ENCODE results near the gene MYH6.

MYH6 gene

GRCh38 chr14:23376482-23377197 lies 31.4 kb downstream of the MYH6 start, which contains the start of gene CMTM5:
Gene CMTM5 (plus strand): TSS chr14:23377046. CDS start chr14:23377252, 206 bp downstream.
- no peak for DNase-seq (ENCODE audit: low read depth)
- H3K4me3 ChIP-seq (ENCODE audit: low read depth, low read length), result no peak within 1 kb of the TSS
- TF ChIP-seq CTCF (conservative IDR thresholded peaks at IDR 0.05; ENCODE audit: low read depth, low read length), result no peak

- no peak for TF ChIP-seq CTCF (conservative IDR thresholded peaks at IDR 0.05; ENCODE audit: low read depth, low read length)
- H3K4me3 ChIP-seq (ENCODE audit: low read depth, low read length), result no peak overlapping the region
- DNase-seq (ENCODE audit: low read depth), result no peak
These were observed 32.4 kb downstream of the MYH6 start for GRCh38 chr14:23375527-23376251.

GRCh38 chr14:23373041-23373440 lies 35.0 kb downstream of the MYH6 start:
- TF ChIP-seq CTCF (conservative IDR thresholded peaks at IDR 0.05; ENCODE audit: low read depth, low read length), result no peak
- no peak overlapping the region for H3K4me3 ChIP-seq (ENCODE audit: low read depth, low read length)
- no peak for DNase-seq (ENCODE audit: low read depth)

- no peak for TF ChIP-seq CTCF (conservative IDR thresholded peaks at IDR 0.05; ENCODE audit: low read depth, low read length)
- no peak for DNase-seq (ENCODE audit: low read depth)
- no peak within 1 kb of the TSS for H3K4me3 ChIP-seq (ENCODE audit: low read depth, low read length)
These were observed 35.6 kb downstream of the MYH6 start, which contains the start of gene IL25 for GRCh38 chr14:23372509-23372908. Gene IL25 (plus strand): TSS chr14:23372809.

GRCh38 chr14:23371865-23372264 lies 36.2 kb downstream of the MYH6 start:
- H3K4me3 ChIP-seq (ENCODE audit: low read depth, low read length), result no peak overlapping the region
- DNase-seq (ENCODE audit: low read depth), result no peak
- no peak for TF ChIP-seq CTCF (conservative IDR thresholded peaks at IDR 0.05; ENCODE audit: low read depth, low read length)

GRCh38 chr14:23370221-23370620 lies 37.9 kb downstream of the MYH6 start:
- no peak for DNase-seq (ENCODE audit: low read depth)
- no peak for TF ChIP-seq CTCF (conservative IDR thresholded peaks at IDR 0.05; ENCODE audit: low read depth, low read length)
- H3K4me3 ChIP-seq (ENCODE audit: low read depth, low read length), result no peak overlapping the region
